DMS 273 treated with DMSO at 0.1 percent for 48 hours (cell line): ENCODE results near the gene ABTB2.

Experiments
- DNase-seq: peaks from one replicate; lab custom pipeline; 2025; lab: John Stamatoyannopoulos, UW

The ABTB2 gene

GRCh38 chr11:34360046-34360445 is 2.2 kb upstream of the ABTB2 start:
- no peak for DNase-seq

GRCh38 chr11:34359548-34359891 is 1.7 kb upstream of the ABTB2 start:
- DNase-seq: no peak

- peak; percentile 35 for DNase-seq
These were observed 1.1 kb upstream of the ABTB2 start for GRCh38 chr11:34358728-34359547.

GRCh38 chr11:34358258-34358727 is 483 bp upstream of the ABTB2 start:
- DNase-seq: peak; percentile 58

- no peak for DNase-seq
These were observed 703 bp downstream of the ABTB2 start for GRCh38 chr11:34356913-34357700.

- DNase-seq: no peak
These were observed 1.3 kb downstream of the ABTB2 start for GRCh38 chr11:34356576-34356912.

GRCh38 chr11:34356130-34356529 is 1.7 kb downstream of the ABTB2 start:
- no peak for DNase-seq

- DNase-seq: no peak
These were observed 2.1 kb downstream of the ABTB2 start for GRCh38 chr11:34355726-34356125.

- no peak for DNase-seq
These were observed 3.0 kb downstream of the ABTB2 start for GRCh38 chr11:34354782-34355181.

- no peak for DNase-seq
These were observed 3.9 kb downstream of the ABTB2 start for GRCh38 chr11:34353881-34354280.

GRCh38 chr11:34351687-34352469 is 5.9 kb downstream of the ABTB2 start:
- no peak for DNase-seq

GRCh38 chr11:34351051-34351450 is 6.8 kb downstream of the ABTB2 start:
- no peak for DNase-seq

- DNase-seq: no peak
These were observed 7.9 kb downstream of the ABTB2 start for GRCh38 chr11:34349882-34350281.

GRCh38 chr11:34348919-34349318 is 8.9 kb downstream of the ABTB2 start:
- DNase-seq: no peak

GRCh38 chr11:34348096-34348495 is 9.7 kb downstream of the ABTB2 start:
- no peak for DNase-seq

GRCh38 chr11:34346551-34346950 is 11.3 kb downstream of the ABTB2 start:
- DNase-seq: no peak

- DNase-seq: no peak
These were observed 11.8 kb downstream of the ABTB2 start for GRCh38 chr11:34345991-34346480.

GRCh38 chr11:34345540-34345876 is 12.3 kb downstream of the ABTB2 start:
- peak; percentile 3 for DNase-seq

GRCh38 chr11:34344768-34345539 is 12.9 kb downstream of the ABTB2 start:
- no peak for DNase-seq

- no peak for DNase-seq
These were observed 13.4 kb downstream of the ABTB2 start for GRCh38 chr11:34344410-34344767.

GRCh38 chr11:34343686-34344085 is 14.1 kb downstream of the ABTB2 start:
- no peak for DNase-seq

GRCh38 chr11:34343153-34343552 is 14.7 kb downstream of the ABTB2 start:
- DNase-seq: no peak
